ENCODE results near the gene DUSP10.

Gene DUSP10

DNA sequence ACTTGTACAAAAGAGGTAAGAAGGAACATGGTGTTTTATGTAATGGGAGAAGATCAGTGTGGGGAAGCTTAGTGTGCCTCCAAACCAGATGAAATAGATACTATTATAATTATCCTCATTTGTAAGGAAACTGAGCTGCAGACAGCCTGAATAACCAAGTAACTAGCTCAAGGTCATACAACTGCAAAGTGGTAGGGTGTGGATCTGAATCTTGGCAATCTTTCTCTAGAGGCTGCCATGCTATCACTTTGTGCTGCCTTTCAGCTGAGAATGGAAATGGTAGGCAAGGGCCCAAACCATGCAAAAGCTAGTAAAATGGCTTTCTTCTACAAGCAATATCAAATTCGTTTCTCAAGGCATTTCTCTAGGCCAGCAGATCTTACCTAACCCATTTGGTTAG is 51.0 kb downstream of the DUSP10 start:
- DNase-seq, result no peak

DNA sequence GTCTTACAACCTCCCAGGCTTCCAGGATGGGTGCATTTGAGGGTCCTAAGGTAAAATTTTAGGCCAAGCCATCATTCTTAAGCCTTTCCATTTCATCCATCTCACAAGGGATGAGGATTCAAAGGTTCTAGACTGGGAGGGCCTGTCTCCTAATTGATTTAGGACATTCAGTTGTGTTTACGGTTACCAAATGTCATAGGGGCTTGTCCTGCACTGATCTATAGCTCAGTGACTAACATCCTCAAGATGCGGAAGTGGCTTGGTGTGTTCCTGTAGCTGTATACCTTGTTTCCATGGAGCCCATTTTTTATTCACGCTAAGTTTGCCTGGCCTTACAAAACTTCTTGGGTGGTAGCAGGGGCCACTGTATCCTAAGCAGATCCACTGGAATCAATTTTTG is 52.8 kb downstream of the DUSP10 start:
- no peak for DNase-seq

DNA sequence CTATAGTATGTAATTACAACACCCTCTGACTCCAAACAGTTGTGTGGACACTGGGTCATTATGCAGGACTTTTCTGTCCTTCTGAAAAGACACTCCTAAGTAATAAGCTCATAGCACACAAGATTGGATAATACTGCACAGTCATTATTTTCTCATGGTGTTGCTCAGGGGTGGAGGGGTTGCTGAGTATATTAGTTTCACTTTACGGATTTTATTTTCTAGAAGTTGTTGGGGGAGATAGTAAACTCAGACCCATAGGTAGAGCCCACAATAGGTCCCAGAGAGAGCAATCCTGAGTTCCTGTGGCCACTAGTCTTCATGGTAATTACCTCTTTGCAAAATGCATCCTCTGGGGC is 53.4 kb downstream of the DUSP10 start:
- no peak for DNase-seq

DNA sequence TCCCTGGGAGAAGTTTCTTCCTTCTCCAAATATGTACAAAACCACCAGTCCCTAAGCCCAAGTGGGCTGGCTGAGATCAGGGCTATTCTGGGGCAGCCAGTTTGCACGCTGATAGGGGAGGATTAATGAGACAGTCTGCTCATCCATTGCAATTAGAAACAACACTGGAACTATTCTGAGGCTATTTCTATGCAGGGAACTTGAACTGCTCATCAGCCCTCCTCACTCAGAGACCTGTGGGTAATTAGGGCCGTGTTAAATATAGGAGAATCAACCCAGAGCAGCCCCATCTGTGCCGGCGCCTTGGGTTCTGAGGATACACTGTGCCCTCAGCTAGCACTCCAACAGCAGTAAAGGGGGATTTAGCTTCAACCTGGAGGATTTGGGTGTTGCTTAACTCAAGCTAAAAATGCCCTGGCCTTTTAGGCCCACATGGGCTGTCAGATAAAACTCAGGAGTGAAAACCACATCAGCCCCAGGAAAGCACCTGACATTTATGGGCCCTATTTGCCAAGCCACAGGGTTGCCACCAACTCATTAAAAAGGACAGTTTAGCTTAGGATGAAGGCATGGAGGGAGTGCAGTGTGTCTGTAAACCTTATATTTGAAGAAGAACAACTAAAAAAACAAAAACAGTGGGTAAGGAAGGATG is 53.9 kb downstream of the DUSP10 start:
- DNase-seq, result no peak

DNA sequence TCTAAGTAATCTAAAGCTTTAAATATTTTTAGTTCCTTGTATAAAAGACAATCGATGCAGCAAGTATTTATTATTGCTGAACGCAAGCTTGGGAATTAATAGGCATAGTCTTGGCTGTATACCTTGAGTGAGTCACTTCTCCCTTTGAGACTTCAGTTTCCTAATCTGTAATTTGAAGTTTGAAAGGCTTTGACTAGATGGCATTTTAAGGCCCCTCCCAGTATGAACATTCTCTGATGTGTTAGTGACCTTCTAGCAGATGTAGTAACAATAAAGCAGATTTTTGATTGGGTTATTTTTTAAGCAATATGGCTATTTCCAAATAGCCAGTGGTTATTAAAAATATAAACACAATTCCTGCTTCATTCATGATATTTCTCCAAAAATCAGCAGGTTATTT is 58.2 kb downstream of the DUSP10 start:
- no peak for DNase-seq

DNA sequence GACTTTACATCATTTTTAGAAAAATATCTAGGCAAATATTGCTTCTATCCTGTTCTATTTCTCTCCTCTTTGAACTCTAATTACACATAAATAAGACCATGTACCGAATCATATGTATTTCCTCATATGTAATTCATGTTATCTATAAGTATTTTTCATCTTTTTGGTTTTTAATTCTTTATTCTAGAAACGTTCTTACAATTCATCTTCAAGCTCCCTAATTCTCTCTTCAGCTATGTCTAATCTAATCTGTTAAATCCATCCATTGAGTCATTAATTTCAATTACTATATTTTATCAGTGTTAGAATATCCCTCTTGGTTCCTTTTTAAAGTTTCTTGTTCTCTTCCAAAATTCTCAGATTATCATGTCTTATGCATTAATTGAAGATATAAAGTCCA is 61.8 kb downstream of the DUSP10 start:
- no peak for DNase-seq

DNA sequence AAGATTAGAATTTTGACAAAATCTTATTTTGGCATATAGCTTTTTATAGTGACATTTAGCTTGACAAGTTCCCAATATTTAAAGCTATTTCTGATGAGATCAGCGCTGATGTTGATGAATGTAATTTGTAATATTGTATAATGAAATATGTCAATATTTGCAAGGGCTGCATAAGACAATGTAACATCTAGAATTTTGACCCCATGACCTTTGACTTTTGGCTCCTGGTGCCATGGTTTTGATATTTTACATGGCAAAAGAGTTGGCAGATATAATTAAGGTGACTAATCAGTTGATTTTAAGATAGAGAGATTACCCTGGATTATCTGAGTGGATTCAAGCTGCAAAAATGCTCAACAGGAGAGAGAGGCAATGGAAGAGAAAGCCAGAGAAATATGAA is 63.9 kb downstream of the DUSP10 start:
- DNase-seq, result no peak

DNA sequence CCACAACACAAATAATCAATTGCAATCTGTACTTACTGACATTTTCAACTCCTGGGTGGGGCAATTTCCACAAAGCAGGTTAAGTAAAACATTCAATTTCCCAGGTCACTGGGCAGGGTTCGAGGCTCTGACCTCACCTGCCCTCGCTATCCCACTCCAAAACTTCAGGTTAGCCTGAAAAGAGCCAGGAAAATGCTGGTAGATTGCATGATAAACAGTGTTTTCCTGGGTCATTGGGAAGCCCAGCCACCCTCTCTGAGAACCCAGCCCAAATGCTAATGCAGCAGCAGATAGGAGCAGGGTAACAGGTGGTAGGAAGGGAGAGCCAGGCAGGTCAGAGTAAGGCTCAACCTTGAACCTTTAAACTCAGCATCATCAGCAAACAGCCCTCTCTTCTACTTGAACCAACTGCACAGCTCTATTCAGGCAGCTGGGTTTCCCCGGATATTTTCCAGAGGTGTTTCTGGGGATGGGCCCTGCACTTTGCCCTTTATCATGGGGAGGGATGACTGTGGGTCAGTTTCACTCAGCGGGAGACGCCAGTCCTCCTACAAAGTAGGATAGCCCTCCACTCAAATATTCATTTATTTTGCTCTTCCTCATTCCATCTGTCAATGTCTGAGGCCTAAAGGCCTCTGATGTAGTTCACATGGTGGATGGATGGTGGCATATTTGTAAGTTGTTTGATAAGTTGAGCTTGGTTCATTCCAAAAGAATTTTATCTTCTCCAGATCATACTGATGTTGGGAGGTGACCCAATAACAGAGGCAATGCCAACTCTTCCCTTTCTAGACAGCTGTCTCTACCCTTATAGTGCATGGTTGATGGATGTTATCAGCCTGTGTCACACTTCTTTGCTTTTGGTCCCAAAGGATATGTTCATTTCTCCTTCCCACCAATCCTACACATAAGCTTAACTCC is 65.7 kb downstream of the DUSP10 start:
- DNase-seq, result no peak

DNA sequence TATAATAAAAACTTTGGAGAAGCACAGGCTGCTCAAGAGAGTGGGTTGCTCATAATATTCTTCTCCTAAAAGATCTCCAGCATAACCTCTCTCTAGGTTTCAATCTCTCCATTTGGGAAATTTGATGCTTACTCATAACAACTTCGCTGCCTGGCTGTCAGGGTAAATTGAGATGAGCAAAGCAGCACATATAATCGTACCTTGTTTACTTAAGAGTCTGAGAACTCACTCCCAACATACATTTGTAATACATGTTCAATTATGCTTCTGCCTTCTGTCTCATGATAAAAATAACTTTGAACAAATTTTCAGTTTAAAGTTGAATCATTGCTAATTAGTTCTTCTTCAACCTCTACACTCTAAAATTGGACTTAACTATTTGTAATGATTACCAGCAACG is 68.9 kb downstream of the DUSP10 start:
- no peak for DNase-seq

DNA sequence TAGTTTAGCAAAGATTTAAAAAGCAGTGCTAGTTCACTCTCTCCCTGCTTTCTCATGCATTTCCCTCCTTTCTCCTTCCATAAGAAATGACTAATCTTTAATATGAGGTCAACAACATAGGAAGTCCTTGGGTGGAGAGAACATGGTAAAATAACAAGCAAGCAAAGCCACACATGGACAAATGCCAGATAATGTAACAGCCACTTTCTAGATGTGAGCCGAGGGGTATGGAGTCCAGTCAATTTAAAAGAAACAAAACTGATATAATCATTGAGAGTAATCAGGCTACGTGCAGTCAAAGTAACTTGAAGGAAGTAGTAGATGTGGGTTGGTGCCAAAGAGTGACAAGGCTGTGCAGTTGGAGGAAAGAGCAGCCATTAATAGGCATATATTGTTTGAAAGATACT is 69.6 kb downstream of the DUSP10 start:
- no peak for DNase-seq

DNA sequence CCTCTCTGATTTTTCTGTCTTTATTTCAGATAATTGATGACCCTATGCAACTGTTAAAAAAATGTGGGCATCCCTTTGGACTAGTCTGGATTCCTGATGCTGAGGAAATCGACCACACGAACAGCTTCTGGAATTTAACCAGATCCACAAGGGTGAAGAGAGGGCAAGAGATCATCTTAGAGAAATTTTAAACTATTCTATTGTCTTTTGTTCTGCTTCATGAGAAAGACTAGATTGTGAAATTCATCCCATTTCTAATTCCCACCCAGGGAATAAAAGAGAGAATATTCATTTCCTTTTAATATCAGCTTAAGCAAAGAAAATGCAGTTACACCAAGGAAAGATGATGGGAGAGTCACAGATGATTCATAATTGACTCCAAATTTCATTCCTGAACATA is 71.8 kb downstream of the DUSP10 start:
- no peak for DNase-seq

DNA sequence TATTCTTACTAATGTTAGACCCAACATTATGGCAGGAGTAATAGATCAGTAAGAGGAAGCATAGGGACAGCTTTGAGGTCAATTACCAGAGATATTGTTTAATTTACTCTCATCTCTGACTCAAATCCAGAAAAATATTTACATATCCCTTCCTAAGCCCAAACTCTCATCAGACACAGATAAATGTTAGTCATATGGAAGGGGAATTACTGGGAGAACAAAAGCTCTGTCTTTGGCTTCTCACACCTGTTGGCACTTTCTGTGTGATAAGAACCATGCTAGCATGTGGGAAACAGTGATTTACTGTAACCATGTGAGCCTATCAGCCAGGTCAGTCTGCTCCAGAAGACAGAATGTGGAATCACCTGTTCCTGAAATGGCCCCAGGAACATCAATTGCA is 72.4 kb downstream of the DUSP10 start:
- DNase-seq, result peak; percentile 45

DNA sequence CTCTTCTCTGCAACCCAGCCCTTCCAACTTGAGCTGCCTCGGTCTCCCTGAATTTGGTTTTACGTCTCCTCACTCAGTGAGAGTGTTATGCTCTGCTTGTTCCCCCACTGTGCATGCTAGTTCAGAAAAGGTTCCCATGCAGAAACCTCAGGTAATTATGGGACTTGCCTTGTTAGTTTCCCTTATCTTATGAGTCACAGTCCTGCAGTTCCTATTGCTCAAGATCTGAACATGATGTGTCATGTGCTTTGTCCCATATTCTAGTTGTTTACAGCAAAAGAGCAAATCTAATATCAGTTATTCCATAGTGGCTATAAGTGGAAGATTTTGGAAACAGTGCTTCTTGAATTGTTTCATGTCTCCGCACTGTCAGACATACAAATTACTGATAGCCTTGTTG is 74.4 kb downstream of the DUSP10 start:
- no peak for DNase-seq

DNA sequence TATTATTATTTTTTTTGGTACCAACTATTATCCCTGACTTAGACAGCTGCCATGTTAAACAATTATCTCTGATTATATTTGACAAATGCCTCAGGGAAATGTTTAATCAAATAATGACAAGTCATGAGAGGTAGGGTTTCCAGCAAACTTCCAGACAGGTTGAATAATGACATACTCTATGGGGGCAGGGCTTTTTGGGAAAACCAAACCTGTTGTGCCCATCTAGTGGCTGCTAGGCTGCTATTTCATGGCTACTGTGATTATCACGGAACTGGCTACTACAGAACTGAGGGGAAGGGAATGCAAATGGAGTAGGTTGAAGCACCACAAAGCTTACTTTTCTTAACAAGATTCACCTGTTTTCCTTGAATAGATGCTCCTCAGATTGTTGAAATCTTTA is 77.6 kb downstream of the DUSP10 start:
- no peak for DNase-seq

DNA sequence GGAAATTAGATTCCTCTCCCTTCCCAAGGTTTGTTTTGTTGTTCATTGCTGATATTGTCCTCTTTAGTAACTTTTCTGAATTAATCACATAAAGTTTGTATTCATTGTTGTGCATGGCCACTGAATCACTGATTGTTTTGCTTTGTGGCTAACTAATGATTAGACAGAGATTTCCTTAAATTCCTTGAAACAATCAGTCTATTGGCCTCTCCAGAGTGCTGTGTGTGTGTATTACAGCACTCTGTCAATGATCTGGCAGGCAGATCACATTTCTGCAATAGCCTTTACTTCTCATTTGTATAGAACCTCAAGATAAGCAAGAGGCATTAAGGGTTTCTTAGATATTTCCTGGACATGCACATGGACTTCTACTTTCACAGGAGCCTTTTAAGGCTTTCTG is 78.6 kb downstream of the DUSP10 start:
- no peak for DNase-seq

DNA sequence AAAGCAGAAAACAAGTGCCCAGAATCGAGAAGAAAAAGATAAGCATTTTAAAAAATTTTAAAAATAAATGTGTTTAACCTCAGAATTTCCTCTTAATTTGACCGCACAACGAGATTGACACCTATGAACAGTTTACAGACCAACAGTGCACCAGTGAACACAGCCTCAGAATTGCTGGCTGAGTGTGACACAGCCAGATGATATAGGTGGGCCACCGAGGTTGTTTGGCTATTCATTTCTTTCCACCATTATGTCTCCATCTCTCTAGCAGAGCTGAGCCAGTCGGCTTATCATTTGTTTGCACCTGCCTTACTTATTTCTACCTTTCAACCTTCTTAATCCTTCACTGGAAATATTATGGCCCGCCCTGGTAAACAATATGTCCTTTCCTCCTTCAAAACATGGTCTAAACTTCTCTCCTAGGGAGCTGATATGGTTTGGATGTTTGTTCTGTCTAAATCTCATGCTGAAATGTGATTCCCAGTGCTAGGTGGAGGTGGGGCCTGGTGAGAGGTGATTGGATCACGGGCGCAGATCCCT is 86.1 kb downstream of the DUSP10 start:
- DNase-seq, result no peak

All from DMS153 (cell line).